ENCODE data around the gene PDZD2. TPM values are rescaled to one million over a fixed set of nuclear protein-coding genes. Genes with fewer than 3 reads are reported as not detected.
A peak's percentile ranks its signal among the peaks of the same experiment; 100 is the strongest.

The PDZD2 gene
- total RNA-seq, 1 donor from 2014 or later: 59.4 TPM

DNA sequence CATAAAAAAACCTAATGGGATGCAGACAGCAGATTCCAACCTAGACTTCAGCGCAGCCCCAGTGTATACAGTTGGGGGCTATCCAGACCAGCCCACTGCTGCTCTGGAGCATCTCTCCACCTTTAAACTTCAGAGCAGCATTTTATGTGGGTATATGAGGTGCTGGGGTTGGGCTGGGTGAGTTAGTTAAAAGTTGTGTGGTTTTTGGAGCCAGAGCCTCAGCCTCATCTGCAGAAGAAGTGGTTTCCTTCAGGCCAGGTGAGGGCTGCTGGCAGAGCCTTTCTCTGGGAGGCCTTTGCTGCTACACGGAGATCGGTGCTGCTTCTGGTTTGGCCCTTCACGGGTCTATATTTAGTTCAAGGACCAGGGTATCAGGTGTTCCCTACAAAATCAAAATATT is 228.3 kb downstream of the PDZD2 start:
- no peak for ATAC-seq
- no peak for DNase-seq (ENCODE audit: missing footprints)
- intact Hi-C loops (cut with DNase I): no loop called here

DNA sequence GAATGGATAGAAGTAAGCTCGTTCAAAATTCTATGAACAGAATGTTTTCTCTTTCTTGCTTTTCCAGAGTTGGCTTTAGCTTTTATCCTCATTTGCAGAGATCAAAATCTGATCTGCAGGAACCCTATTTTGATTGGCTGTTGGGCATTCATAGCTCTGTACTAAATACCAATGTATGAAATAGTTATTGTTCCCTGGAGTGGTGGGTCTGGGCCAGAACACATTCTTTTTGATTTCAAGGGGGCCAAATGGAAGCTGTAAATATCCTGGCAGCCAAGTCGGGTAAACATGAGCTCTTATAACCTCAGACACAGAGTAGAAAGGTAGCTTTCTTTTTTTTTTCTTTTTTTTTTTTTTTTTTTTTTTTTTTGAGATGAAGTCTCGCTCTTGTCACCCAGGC is 241.5 kb downstream of the PDZD2 start:
- DNase-seq (ENCODE audit: missing footprints) (no peak), ATAC-seq (no peak)
- intact Hi-C loops (cut with DNase I): no loop called here

GRCh38 chr5:31884896-31885295 is 246.0 kb downstream of the PDZD2 start:
- DNase-seq (ENCODE audit: missing footprints) (no peak), ATAC-seq (no peak)
- intact Hi-C loops (cut with DNase I): no loop called here

DNA sequence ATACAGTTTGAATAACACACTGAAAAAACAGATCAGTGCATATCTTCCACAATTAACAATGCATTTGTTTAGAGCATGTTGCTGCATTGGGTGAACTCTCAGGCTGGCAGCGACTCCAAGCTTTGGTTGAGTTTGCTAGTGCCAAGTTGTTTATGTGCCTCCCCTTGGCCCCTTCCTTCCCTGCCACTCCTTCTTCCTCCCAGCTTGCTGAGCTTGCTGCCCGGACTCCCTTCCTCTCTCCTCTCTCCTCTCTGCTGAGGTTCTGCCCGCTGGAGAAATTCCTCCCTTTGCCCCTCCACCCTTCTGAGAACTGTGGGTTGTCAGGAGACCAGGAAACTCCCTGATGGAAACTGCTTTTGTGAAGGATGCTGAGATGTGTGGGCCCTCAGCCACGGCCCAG is 247.3 kb downstream of the PDZD2 start:
- ATAC-seq: no peak
- intact Hi-C loops (cut with DNase I): no loop called here
- DNase-seq (ENCODE audit: missing footprints): no peak

DNA sequence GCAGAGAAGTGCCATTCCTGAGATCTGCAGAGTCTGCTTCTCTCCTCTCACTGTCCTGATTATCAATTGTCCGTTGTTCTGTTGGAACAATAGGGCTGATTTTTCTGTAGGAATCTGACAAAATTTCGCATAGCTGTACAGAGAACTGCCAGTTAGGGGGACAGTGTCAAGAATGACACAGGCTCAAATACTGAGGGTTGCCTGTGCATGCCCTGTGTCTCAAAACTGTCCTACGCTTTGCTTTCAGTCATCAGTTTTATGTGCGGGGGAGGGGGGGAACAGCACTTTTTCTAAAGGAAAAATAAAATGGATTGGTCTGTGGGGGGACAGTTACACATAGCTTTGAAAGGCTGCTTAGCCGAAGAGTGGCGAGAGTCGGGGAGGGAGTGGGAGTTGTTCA is 248.6 kb downstream of the PDZD2 start:
- ATAC-seq (no peak), DNase-seq (ENCODE audit: missing footprints) (no peak)
- intact Hi-C loops (cut with DNase I): no loop called here

- DNase-seq (ENCODE audit: missing footprints) (no peak), ATAC-seq (no peak)
- intact Hi-C loops (cut with DNase I): loop anchor here (1.0 kb wide), 1 partner anchor 9 kb away; no protein-coding TSS in a partner anchor
Measured at GRCh38 chr5:31888564-31888963, 249.6 kb downstream of the PDZD2 start.

DNA sequence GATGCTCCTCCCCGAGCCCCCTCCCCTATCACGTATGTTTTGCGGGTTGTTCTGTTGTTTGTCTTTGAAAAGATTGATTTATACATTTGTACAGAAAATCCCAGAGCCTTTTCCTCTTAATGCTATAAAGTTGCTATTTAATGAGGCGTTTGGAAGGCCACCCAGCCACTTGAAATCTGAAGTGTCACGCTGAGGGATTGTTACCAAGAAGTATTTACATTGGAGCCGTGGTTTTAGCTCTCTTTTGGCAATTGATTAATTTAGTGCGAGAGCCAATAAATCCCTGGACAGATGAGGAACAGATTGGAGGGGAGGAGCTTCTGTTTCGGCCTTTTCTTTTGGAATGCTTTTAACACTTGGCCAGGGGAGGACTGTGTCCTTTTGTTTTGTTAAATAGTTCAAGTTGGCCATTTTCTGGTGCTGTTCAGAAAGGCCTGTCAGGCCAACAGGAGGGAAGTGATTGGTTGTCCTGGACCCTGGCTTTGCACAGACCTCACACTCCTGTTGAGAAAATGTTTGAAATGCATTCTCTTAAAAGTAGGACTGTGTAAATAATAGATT is 250.2 kb downstream of the PDZD2 start:
- ATAC-seq (peak; percentile 32), DNase-seq (ENCODE audit: missing footprints) (no peak)
- intact Hi-C loops (cut with DNase I): no loop called here

DNA sequence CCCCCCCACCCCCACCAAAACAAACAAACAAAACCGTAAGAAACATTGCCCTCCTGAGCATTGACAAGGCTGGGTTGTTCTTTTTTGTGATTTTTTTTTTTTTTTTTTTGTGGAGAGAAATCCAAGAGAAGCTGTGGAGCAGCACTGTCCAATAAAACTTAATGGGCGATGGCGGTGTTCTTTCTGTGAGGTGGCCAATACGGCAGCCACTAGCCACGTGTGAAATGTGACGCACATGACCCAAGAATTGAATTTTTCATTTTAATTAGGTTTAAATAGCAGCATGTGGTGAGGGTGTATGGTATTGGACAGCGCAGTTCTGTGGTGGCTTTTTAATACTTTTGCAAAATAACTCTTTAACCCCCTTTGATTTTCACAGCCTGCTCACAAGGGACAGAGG is 251.1 kb downstream of the PDZD2 start:
- intact Hi-C loops (cut with DNase I): no loop called here
- DNase-seq (ENCODE audit: missing footprints) (no peak), ATAC-seq (no peak)

- no peak for ATAC-seq
- DNase-seq (ENCODE audit: missing footprints): no peak
- intact Hi-C loops (cut with DNase I): no loop called here
Measured at GRCh38 chr5:31894141-31894540, 255.2 kb downstream of the PDZD2 start.

DNA sequence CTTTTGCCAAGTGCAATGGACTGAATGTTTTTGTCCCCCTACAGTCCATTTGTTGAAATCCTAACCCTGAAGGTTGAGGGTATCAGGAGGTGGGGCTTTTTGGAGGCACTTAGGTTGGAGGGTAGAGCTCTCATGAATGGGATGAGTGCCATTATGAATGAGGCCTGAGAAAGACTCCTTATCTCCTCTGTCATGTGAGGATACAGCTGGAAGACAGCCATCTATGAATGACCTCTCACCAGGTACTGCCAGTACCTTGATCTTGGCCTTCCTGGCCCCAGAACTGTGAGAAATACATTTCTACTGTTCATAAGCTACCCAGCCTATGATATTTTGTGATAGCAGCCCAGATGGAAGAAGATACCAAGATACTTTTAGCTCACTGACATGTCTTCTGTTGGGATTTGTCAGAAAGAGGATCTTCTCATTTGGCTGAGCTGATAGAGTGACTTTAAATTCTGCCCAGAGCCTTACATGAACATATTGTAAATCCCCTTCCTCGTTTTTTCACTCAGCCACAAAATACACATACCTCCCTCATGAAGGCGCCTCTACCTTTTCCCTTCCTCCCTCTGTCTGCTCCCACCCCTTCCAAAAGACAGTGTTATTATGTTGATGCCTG is 256.4 kb downstream of the PDZD2 start:
- intact Hi-C loops (cut with DNase I): no loop called here
- no peak for DNase-seq (ENCODE audit: missing footprints)
- peak; percentile 27 for ATAC-seq

DNA sequence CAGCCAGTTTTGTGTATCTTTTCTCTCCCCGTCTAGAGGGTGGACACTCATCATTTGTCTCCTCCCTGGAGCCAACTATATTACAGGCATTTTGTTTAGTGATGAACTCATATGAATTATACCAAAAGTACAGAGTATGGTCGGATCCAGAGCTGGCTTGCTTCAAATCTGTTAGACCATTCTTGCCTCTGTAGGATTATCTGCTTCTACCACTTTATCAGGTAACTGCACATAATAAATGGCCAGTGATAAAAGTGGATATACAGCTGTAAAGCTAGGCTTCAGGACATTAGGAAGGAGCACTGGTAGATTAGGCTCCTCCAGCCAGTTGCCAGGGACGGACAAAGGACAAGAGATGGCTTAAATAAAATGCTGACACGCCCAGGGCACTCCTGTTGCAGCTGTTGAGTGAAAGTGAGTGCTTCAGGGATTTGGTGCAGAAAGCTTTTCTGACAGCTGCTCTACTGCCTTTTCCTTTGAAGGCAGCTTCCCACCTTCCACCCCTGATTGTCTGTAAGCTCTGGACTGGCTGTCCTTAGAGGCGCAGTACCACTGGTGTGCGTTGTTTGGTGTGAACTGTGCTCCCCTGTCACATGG is 259.2 kb downstream of the PDZD2 start:
- intact Hi-C loops (cut with DNase I): no loop called here
- ATAC-seq: no peak
- DNase-seq (ENCODE audit: missing footprints): no peak

- no peak for ATAC-seq
- intact Hi-C loops (cut with DNase I): no loop called here
Measured at GRCh38 chr5:31900296-31900865, 261.4 kb downstream of the PDZD2 start.

GRCh38 chr5:31901807-31902530 is 263.0 kb downstream of the PDZD2 start:
- no peak for ATAC-seq
- DNase-seq (ENCODE audit: missing footprints): no peak
- intact Hi-C loops (cut with DNase I): no loop called here

More at GRCh38 chr5:31900296-31900865, 261.4 kb downstream of the PDZD2 start:
- DNase-seq (ENCODE audit: missing footprints): no peak

DNA sequence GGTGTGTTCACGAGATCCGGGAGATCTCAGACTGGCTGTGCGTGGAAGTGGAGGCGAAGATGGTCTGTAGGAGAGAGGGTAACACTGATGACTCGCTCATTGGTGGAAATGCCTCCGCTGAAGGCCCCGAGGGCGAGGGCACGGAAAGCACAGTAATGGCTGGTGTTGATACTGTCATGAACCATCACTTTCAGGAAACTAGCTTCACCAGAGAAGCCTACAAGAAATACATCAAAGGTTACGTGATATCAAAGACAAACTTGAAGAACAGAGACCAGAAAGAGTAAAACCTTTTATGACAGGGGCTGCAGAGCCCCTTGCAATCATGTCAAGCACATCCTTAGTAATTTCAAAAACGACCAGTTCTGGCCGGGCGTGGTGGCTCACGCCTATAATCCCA is 269.5 kb downstream of the PDZD2 start:
- intact Hi-C loops (cut with DNase I): no loop called here
- no peak for DNase-seq (ENCODE audit: missing footprints)
- no peak for ATAC-seq

GRCh38 chr5:31909073-31909472 is 270.1 kb downstream of the PDZD2 start:
- ATAC-seq (no peak), DNase-seq (ENCODE audit: missing footprints) (no peak)
- intact Hi-C loops (cut with DNase I): no loop called here

GRCh38 chr5:31911291-31912265 is 272.6 kb downstream of the PDZD2 start:
- intact Hi-C loops (cut with DNase I): no loop called here
- DNase-seq (ENCODE audit: missing footprints) (no peak), ATAC-seq (no peak)

DNA sequence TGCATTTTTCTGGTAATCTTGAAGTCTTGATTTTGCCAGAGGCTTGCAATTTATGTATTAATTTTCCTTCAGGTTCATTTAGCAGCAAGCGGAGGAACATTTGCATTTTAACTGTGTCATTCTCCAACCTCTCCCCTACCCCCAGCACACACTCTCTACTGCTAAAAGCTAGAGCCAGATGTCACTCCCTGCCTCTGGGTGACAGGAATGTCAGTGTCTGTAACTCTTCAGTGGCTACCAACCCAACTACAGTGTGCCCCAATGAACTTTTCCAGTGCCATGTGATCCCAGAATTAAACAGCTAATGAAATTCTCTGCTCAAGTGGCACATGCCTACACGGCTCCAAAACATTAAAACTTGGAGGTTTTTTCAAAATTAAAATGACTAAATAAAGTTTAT is 274.9 kb downstream of the PDZD2 start:
- ATAC-seq (peak; percentile 59), DNase-seq (ENCODE audit: missing footprints) (no peak)
- intact Hi-C loops (cut with DNase I): no loop called here

DNA sequence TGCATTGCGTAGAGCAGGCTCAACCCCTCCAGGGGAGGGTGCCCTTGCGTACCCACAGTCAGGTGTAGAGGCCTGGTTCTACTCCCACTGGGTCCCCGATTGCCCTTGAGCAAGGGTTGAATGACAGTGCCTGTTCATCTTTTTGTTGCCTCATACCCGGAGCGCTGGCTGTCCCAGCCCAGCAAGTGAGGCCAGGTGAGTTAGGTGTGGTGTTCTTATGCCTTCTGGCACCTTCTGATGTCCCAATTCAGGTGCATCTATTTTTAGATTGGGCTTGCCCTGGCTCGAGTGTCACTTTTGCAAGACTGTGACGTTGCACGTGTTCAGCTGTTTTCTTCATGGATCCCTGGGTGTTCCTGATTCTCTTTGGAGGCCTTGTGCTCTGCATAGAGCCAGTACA is 277.4 kb downstream of the PDZD2 start:
- ATAC-seq: no peak
- intact Hi-C loops (cut with DNase I): no loop called here
- DNase-seq (ENCODE audit: missing footprints): no peak

DNA sequence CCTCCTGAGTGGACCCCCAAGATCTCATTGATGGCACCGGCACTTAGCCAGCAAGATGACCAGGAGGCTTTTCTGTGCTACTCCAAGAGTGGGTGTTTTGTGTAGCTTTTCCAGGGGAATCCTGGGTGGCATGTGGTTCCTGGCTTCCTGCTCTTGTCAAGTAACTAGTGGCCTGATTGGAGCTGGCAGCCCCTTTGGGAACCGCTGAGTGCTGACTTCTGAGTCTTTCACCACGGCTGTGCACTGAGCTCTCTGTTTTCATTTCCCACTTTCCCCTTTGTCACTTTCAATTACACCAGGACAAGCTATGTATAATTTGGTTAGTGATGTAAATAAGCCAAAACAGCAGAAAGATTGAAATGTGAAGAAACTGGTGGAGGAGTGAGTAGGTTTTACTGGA is 279.8 kb downstream of the PDZD2 start:
- DNase-seq (ENCODE audit: missing footprints): no peak
- intact Hi-C loops (cut with DNase I): no loop called here
- no peak for ATAC-seq
